GM19438 (cell line): ENCODE results near the gene TMEM156.

ENCODE experiments used
- ATAC-seq: cut with Tn5 transposase; IDR thresholded peaks from one replicate; pipeline ENCODE4 v1.9.1; 2021; ENCODE audit warnings: low read depth; ENCODE audit not compliant: unreplicated experiment

The TMEM156 gene

GRCh38 chr4:39032218-39033085 is at the start of gene TMEM156:
Gene TMEM156, minus strand, starts transcription at chr4:39032409. Its CDS starts 96 bp downstream, at chr4:39032313.
- peak; percentile 59 for ATAC-seq

- no peak for ATAC-seq
These were observed 46.6 kb upstream of the TMEM156 start for GRCh38 chr4:39078829-39079228.

- no peak for ATAC-seq
These were observed 36.7 kb upstream of the TMEM156 start for GRCh38 chr4:39068907-39069306.

- ATAC-seq: no peak
These were observed 35.2 kb upstream of the TMEM156 start for GRCh38 chr4:39067451-39067850.

- ATAC-seq: no peak
These were observed 34.8 kb upstream of the TMEM156 start for GRCh38 chr4:39067031-39067430.

- ATAC-seq: no peak
These were observed 34.2 kb upstream of the TMEM156 start for GRCh38 chr4:39066371-39066770.

GRCh38 chr4:39063430-39063829 is 31.2 kb upstream of the TMEM156 start:
- no peak for ATAC-seq

GRCh38 chr4:39062770-39063097 is 30.5 kb upstream of the TMEM156 start:
- no peak for ATAC-seq

- no peak for ATAC-seq
These were observed 30.0 kb upstream of the TMEM156 start, which contains the start of gene KLHL5 for GRCh38 chr4:39062094-39062769. Gene KLHL5, plus strand, starts transcription at chr4:39062232. Its CDS starts 421 bp downstream, at chr4:39062653.

- no peak for ATAC-seq
These were observed 29.2 kb upstream of the TMEM156 start for GRCh38 chr4:39061457-39061856.

GRCh38 chr4:39056023-39056422 is 23.8 kb upstream of the TMEM156 start:
- no peak for ATAC-seq

GRCh38 chr4:39054497-39054896 is 22.3 kb upstream of the TMEM156 start:
- ATAC-seq: no peak

GRCh38 chr4:39053983-39054382 is 21.8 kb upstream of the TMEM156 start:
- ATAC-seq: no peak

- no peak for ATAC-seq
These were observed 19.3 kb upstream of the TMEM156 start for GRCh38 chr4:39051492-39051891.

GRCh38 chr4:39050590-39050989 is 18.4 kb upstream of the TMEM156 start:
- no peak for ATAC-seq

- no peak for ATAC-seq
These were observed 16.1 kb upstream of the TMEM156 start for GRCh38 chr4:39048311-39048710.

- no peak for ATAC-seq
These were observed 15.5 kb upstream of the TMEM156 start for GRCh38 chr4:39047681-39048080.

- ATAC-seq: no peak
These were observed 14.0 kb upstream of the TMEM156 start for GRCh38 chr4:39046249-39046648.

GRCh38 chr4:39045827-39046221 is 13.6 kb upstream of the TMEM156 start:
- ATAC-seq: no peak

GRCh38 chr4:39044956-39045826 is 13.0 kb upstream of the TMEM156 start:
- ATAC-seq: peak; percentile 25
